ENCODE data around the gene SERTAD1.
"Not testable (repeated sequence)": the region's sequence is repeated elsewhere in the genome, so short reads cannot be mapped to it uniquely, and the experiment has no call there.

Gene SERTAD1

GRCh38 chr19:40431698-40432097 is 5.9 kb upstream of the SERTAD1 start:
- Histone ChIP-seq H3K27me3 (replicated peaks; ENCODE audit: control insufficient read depth, insufficient read depth, low read length) (no peaks in the 10 kb centered on the region), H3K36me3 (ENCODE audit: control insufficient read depth, insufficient read depth, low read length) (no peaks in the 10 kb centered on the region), H3K4me3 (replicated peaks; ENCODE audit: low read depth, low read length) (no peak overlapping the region)
- TF ChIP-seq CTCF (IDR thresholded peaks at IDR 0.05; ENCODE audit: insufficient read depth, low read length, poor library complexity, severe bottlenecking) = no peak
- no peak for DNase-seq (ENCODE audit: extremely low read depth, insufficient read length)

- H3K4me3 ChIP-seq (replicated peaks; ENCODE audit: low read depth, low read length); H3K27me3 ChIP-seq (replicated peaks; ENCODE audit: control insufficient read depth, insufficient read depth, low read length); H3K36me3 ChIP-seq (ENCODE audit: control insufficient read depth, insufficient read depth, low read length); DNase-seq (ENCODE audit: extremely low read depth, insufficient read length): not testable (repeated sequence)
Measured at GRCh38 chr19:40430242-40430641, 4.5 kb upstream of the SERTAD1 start.

GRCh38 chr19:40428197-40428596 is 2.4 kb upstream of the SERTAD1 start:
- not testable (repeated sequence) for H3K27me3 ChIP-seq (replicated peaks; ENCODE audit: control insufficient read depth, insufficient read depth, low read length); DNase-seq (ENCODE audit: extremely low read depth, insufficient read length); H3K36me3 ChIP-seq (ENCODE audit: control insufficient read depth, insufficient read depth, low read length); H3K4me3 ChIP-seq (replicated peaks; ENCODE audit: low read depth, low read length)

GRCh38 chr19:40424637-40425449 is 949 bp downstream of the SERTAD1 start:
- peak overlapping the region; percentile 95 for H3K4me3 ChIP-seq (replicated peaks; ENCODE audit: low read depth, low read length)
- H3K27me3 ChIP-seq (replicated peaks; ENCODE audit: control insufficient read depth, insufficient read depth, low read length) = no peaks in the 10 kb centered on the region
- DNase-seq (ENCODE audit: extremely low read depth, insufficient read length) = no peak
- TF ChIP-seq CTCF (IDR thresholded peaks at IDR 0.05; ENCODE audit: insufficient read depth, low read length, poor library complexity, severe bottlenecking) = no peak
- H3K36me3 ChIP-seq (ENCODE audit: control insufficient read depth, insufficient read depth, low read length) = peaks cover 8% of the 10 kb centered on the region

GRCh38 chr19:40423938-40424337 is 1.9 kb downstream of the SERTAD1 start:
- H3K4me3 ChIP-seq (replicated peaks; ENCODE audit: low read depth, low read length) = peak overlapping the region; percentile 95; the same call in 1 of the 2 replicates
- no peak for DNase-seq (ENCODE audit: extremely low read depth, insufficient read length)
- no peaks in the 10 kb centered on the region for H3K27me3 ChIP-seq (replicated peaks; ENCODE audit: control insufficient read depth, insufficient read depth, low read length)
- H3K36me3 ChIP-seq (ENCODE audit: control insufficient read depth, insufficient read depth, low read length) = peaks cover 8% of the 10 kb centered on the region
- TF ChIP-seq CTCF (IDR thresholded peaks at IDR 0.05; ENCODE audit: insufficient read depth, low read length, poor library complexity, severe bottlenecking) = no peak

- Histone ChIP-seq H3K27me3 (replicated peaks; ENCODE audit: control insufficient read depth, insufficient read depth, low read length) (no peaks in the 10 kb centered on the region), H3K4me3 (replicated peaks; ENCODE audit: low read depth, low read length) (no peak overlapping the region), H3K36me3 (ENCODE audit: control insufficient read depth, insufficient read depth, low read length) (peaks cover 8% of the 10 kb centered on the region)
- no peak for DNase-seq (ENCODE audit: extremely low read depth, insufficient read length)
- no peak for TF ChIP-seq CTCF (IDR thresholded peaks at IDR 0.05; ENCODE audit: insufficient read depth, low read length, poor library complexity, severe bottlenecking)
Measured at GRCh38 chr19:40422748-40423566, 2.8 kb downstream of the SERTAD1 start.
